Stomach smooth muscle (tissue), 2 donors: Measurements from ENCODE around the gene DECR2.
A peak's percentile ranks its signal among the peaks of the same experiment; 100 is the strongest.

Experiments
- H3K27ac ChIP-seq: one replicate; pipeline ENCODE4 v1.7.0; 2013; ENCODE audit warnings: mild to moderate bottlenecking, low read length, inconsistent platforms
- H3K27me3 ChIP-seq, 2 donors: one replicate each; pipeline ENCODE4 v1.7.0; 2013; ENCODE audit warnings: low read length in 2 of 2; ENCODE audit not compliant: insufficient read depth in 2 of 2, control insufficient read depth in 1 of 2
- H3K36me3 ChIP-seq, 2 donors: one replicate each; pipeline ENCODE4 v1.7.0; 2013; ENCODE audit warnings: low read length in 2 of 2; ENCODE audit not compliant: control insufficient read depth in 2 of 2, insufficient read depth in 2 of 2
- H3K4me1 ChIP-seq: one replicate; pipeline ENCODE4 v1.7.0; 2013; ENCODE audit warnings: low read length; ENCODE audit not compliant: control insufficient read depth, insufficient read depth
- H3K4me3 ChIP-seq, 2 donors: one replicate each; pipeline ENCODE4 v1.7.0; 2013; ENCODE audit warnings: low read length in 2 of 2
- H3K9ac ChIP-seq, 2 donors: one replicate each; pipeline ENCODE4 v1.7.0; 2013; ENCODE audit warnings: low read length in 2 of 2, mild to moderate bottlenecking in 1 of 2
- H3K9me3 ChIP-seq, 2 donors: one replicate each; pipeline ENCODE4 v1.7.0; 2013; ENCODE audit warnings: low read length in 2 of 2; ENCODE audit not compliant: control insufficient read depth in 2 of 2
- donor health status: healthy.
- donor health status: Pancreatic carcinoma.

Gene DECR2

DNA sequence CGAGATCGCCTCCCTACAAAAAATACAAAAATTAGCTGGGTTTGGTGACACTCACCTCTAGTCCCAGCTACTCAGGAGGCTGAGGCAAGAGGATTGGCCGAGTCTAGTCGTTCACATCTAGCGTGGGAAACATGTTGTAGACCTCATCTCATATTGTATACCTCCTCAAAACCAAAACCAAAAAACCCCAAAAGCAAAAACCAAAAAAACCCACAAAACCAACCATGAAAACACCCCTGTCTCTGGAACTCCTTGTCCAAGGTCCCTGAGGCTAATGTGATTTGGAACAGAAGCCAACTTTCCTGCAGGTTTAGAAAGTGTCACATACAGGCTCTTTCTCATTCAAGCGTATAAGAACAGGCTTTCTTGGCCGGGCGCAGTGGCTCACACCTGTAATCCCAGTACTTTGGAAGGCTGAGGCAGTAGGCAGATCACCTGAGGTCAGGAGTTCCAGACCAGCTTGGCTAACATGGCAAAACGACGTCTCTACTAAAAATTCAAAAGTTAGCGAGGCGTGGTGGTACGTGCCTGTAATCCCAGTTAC is 52.8 kb downstream of the DECR2 start:
- Histone ChIP-seq H3K4me1 (peaks cover 16% of the 10 kb centered on the region), H3K27me3 (no peaks in the 10 kb centered on the region), H3K36me3 (no peaks in the 10 kb centered on the region), H3K27ac (no peak overlapping the region), H3K4me3 (no peak overlapping the region), H3K9ac (no peak overlapping the region), H3K9me3 (no peaks in the 10 kb centered on the region)

DNA sequence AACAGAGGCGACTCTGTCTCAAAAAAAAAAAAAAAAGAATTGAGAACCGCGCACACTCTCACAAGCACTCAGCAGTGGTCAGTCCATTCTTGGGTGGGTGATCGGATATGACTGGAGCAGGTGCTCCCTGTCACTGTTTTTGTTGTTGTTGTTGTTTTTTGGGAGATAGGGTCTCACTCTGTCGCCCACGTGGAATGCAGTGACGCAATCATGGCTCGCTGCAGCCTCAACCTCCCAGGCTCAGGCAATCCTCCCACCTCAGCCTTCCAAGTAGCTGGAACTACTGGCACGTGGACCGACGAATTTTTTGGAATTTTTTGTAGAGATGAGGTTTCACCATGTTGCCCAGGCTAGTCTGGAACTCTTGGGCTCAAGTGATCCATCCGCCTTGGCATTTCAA is 53.8 kb downstream of the DECR2 start:
- H3K4me1 ChIP-seq = peaks cover 16% of the 10 kb centered on the region
- H3K9ac ChIP-seq = no peak overlapping the region
- no peaks in the 10 kb centered on the region for H3K36me3 ChIP-seq
- no peaks in the 10 kb centered on the region for H3K9me3 ChIP-seq
- H3K27ac ChIP-seq = no peak overlapping the region
- H3K27me3 ChIP-seq = no peaks in the 10 kb centered on the region
- H3K4me3 ChIP-seq = no peak overlapping the region

DNA sequence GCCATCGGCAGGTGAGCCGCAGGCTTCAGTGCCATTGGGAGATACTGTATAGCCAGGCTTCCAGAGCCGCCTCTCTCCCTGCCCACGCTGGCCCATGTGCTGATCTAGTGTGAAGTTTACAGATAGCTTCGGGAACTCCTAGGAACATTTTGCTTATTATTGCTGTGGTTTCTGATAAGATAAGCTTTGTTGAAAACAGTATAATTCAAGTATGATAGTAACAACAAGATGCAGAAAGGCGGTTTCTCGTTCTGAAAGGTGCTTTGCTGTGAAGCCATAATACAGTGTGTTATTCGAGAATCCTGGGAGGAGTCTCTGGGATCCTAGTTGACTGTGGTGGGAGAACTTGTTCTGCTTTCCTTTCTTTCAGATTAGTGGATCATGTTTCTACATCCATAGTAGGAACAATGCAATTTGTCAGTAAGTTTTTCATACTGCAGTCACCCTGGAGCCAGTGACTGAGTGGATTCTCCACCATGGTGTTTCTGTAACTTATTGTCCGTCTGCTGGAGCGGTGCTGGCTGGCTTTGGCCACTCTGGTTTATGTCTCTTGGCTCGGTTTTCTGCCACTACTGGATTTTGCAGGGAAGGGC is 55.3 kb downstream of the DECR2 start:
- H3K9me3 ChIP-seq = no peaks in the 10 kb centered on the region
- H3K27ac ChIP-seq = peak overlapping the region; percentile 46
- no peaks in the 10 kb centered on the region for H3K27me3 ChIP-seq
- peaks cover 5 to 7% of the 10 kb centered on the region in 2 donors for H3K36me3 ChIP-seq
- H3K4me1 ChIP-seq = peaks cover 16% of the 10 kb centered on the region
- peak overlapping the region in 1 of 2 donors; percentile 40 for H3K4me3 ChIP-seq
- H3K9ac ChIP-seq = peak overlapping the region in 1 of 2 donors; percentile 58

DNA sequence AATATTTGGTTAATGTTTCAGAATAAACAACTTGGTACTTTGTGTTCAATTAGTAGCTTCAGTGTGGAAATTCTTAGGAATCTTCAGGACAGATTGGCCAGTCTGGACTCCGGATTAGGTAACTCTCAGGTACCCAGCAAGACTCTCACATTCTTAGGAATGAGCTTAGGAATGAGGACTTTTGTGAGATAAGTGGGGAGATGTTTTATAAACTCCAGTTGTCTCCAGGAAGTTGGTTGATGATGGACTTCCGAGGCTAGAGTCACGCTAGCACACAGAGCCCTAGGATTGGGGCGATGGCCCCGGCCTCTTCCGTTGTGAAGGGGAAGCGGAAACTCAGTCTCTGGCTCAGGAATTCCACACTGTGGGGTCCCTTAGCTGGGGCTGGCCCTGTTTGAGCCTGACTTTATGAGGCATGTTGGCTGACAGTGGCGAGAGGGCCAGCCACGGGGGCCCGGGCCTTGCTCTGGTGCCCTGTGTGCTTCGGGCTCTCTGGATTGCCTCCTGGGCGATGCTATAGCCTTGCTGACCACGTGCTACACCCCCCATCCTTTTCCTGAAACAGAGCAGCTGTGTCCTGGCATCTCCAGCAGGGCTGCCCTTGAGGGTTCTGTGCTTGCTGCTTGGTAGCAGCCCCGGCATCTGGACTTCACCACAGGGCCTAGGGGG is 56.2 kb downstream of the DECR2 start:
- H3K9ac ChIP-seq = no peak overlapping the region
- no peak overlapping the region for H3K4me3 ChIP-seq
- peaks cover 7 to 10% of the 10 kb centered on the region in 2 donors for H3K36me3 ChIP-seq
- H3K4me1 ChIP-seq = peaks cover 16% of the 10 kb centered on the region
- H3K27me3 ChIP-seq = no peaks in the 10 kb centered on the region
- H3K27ac ChIP-seq = peak overlapping the region; percentile 49
- H3K9me3 ChIP-seq = no peaks in the 10 kb centered on the region

- Histone ChIP-seq H3K36me3 (peaks cover 11 to 13% of the 10 kb centered on the region in 2 donors), H3K4me3 (no peak overlapping the region), H3K27me3 (no peaks in the 10 kb centered on the region), H3K4me1 (peaks cover 16% of the 10 kb centered on the region), H3K9me3 (no peaks in the 10 kb centered on the region), H3K27ac (no peak overlapping the region), H3K9ac (no peak overlapping the region)
Measured at GRCh38 chr16:459761-460160, 58.1 kb downstream of the DECR2 start.

DNA sequence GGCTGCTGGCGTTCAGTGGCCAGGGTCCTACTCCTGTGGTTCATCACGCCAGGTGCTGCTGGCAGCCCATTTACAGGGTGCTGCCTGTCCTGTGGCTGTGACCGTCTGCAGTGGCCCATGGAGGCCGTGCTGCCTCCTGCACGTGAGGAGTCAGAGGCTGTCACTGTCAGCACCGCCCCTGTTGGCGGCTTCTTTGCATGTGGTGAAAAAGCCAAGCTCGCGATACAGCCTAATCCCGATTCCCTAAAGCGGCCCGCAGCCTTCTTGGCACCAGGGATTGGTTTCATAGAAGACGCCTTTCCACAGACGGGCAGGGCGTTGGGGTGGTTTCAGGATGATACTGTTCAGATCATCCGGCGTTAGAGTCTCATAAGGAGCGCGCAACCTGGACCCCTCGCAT is 59.1 kb downstream of the DECR2 start:
- Histone ChIP-seq H3K36me3 (peaks cover 11 to 13% of the 10 kb centered on the region in 2 donors), H3K27me3 (no peaks in the 10 kb centered on the region), H3K4me3 (no peak overlapping the region), H3K9me3 (no peaks in the 10 kb centered on the region), H3K9ac (no peak overlapping the region), H3K4me1 (peaks cover 16% of the 10 kb centered on the region), H3K27ac (no peak overlapping the region)
